ENCODE data around the gene RPL7L1. TPM values are rescaled to one million over a fixed set of nuclear protein-coding genes. Genes with fewer than 3 reads are reported as not detected.

RPL7L1 gene
- total RNA-seq, 4 donors from 2014 or later: 27.3 to 57.1 (median 43.4) TPM

DNA sequence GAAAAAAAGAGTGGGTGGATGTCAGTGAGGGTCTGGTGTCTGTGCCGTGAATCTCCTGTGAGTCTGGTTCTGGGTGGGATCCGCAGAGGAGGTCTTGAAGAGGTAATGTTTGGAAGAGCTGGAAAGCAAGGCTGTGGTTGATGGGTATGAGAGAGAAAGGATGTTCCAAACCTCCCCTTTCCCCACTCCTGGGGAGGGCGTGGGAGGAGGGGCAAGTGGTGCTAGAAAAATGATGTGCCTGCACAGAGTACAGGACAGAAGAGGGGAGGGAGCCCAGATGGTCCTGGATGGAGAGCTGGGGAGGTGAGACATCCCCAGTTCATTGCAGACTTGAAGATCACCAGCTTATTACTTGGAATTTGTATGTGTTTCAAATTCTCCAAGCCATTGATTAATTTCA is 53.0 kb downstream of the RPL7L1 start:
- in situ Hi-C loops (cut with MboI; ENCODE audit: low pct_ligation_motif_present in 1 of 4, low pct_unique_long_range_greater_than_20kb in 1 of 4, low sequenced_read_pairs in 3 of 4): no loop called here
- H3K4me3 ChIP-seq: no peak overlapping the region
- H3K27me3 ChIP-seq: no peaks in the 10 kb centered on the region
- peaks cover 16 to 45% (median 22%) of the 10 kb centered on the region in 4 donors for H3K4me1 ChIP-seq
- WGBS, 2 donors (ENCODE audit: low coverage in 1 of 2): 75 to 86% methylated on average over 2 to 3 of the region's 3 CpGs
- intact Hi-C loops (cut with DNase I; ENCODE audit: low total_unique reads): no loop called here
- no peak overlapping the region for H3K27ac ChIP-seq
- DNase-seq: no peak
- H3K9me3 ChIP-seq: no peaks in the 10 kb centered on the region
- H3K36me3 ChIP-seq: peaks cover 0 to 26% (median 5%) of the 10 kb centered on the region in 4 donors
- TF ChIP-seq POLR2A (IDR thresholded peaks at IDR 0.05): no peak

DNA sequence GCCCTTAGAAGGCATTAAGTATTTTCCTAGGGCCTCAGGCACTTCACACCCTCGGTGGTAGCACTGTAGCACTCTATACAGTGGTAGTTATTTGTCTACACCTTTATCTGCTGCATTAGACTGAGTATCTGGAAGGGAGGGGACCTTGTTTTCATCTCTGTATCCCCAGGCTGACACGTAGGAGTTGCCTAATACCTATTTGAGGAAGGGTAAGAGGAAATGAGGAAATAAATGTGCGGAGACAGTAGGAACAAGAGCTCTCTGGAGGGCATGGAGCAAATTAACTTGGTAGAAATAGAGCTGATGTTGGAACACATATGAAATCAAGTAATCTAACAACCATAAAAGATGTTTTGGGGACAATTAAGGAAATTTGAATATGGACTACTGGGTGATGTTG is 53.8 kb downstream of the RPL7L1 start:
- Histone ChIP-seq H3K4me3 (no peak overlapping the region), H3K36me3 (peaks cover 0 to 30% (median 9%) of the 10 kb centered on the region in 4 donors), H3K4me1 (peaks cover 16 to 41% (median 22%) of the 10 kb centered on the region in 4 donors), H3K27ac (no peak overlapping the region), H3K27me3 (no peaks in the 10 kb centered on the region), H3K9me3 (no peaks in the 10 kb centered on the region)
- WGBS, 2 donors (ENCODE audit: low coverage in 1 of 2): 53 to 86% methylated on average over 1 to 3 of the region's 3 CpGs
- no peak for TF ChIP-seq EP300 (IDR thresholded peaks at IDR 0.05; ENCODE audit: low read depth)
- TF ChIP-seq, protein P1, sequence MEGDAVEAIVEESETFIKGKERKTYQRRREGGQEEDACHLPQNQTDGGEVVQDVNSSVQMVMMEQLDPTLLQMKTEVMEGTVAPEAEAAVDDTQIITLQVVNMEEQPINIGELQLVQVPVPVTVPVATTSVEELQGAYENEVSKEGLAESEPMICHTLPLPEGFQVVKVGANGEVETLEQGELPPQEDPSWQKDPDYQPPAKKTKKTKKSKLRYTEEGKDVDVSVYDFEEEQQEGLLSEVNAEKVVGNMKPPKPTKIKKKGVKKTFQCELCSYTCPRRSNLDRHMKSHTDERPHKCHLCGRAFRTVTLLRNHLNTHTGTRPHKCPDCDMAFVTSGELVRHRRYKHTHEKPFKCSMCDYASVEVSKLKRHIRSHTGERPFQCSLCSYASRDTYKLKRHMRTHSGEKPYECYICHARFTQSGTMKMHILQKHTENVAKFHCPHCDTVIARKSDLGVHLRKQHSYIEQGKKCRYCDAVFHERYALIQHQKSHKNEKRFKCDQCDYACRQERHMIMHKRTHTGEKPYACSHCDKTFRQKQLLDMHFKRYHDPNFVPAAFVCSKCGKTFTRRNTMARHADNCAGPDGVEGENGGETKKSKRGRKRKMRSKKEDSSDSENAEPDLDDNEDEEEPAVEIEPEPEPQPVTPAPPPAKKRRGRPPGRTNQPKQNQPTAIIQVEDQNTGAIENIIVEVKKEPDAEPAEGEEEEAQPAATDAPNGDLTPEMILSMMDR (IDR thresholded peaks at IDR 0.05): no peak
- TF ChIP-seq POLR2AphosphoS5 (IDR thresholded peaks at IDR 0.05): no peak
- no peak for TF ChIP-seq POLR2A (IDR thresholded peaks at IDR 0.05)
- no peak for DNase-seq
- intact Hi-C loops (cut with DNase I; ENCODE audit: low total_unique reads) (no loop called here), in situ Hi-C loops (cut with MboI; ENCODE audit: low pct_ligation_motif_present in 1 of 4, low pct_unique_long_range_greater_than_20kb in 1 of 4, low sequenced_read_pairs in 3 of 4) (no loop called here)

DNA sequence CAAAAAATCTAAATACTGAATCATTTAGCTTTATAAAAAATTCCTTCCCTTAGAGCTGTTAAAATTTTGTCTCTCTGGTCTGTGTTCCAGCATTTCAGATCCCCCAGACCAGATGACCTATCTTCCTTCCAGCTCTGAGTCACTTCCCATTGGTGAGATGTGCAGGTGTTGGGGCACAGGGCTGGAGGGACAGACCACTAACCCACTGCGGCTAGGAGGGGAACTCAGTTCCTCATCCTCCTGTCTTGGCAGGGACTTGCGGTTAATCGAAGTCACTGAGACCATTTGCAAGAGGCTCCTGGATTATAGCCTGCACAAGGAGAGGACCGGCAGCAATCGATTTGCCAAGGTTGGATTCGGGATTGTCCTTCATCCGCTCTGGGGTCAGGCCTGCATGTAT is 55.9 kb downstream of the RPL7L1 start:
- Histone ChIP-seq H3K9me3 (no peaks in the 10 kb centered on the region), H3K27ac (no peak overlapping the region), H3K4me3 (no peak overlapping the region), H3K27me3 (no peaks in the 10 kb centered on the region), H3K4me1 (peaks cover 10 to 29% (median 12%) of the 10 kb centered on the region in 4 donors), H3K36me3 (peaks cover 0 to 30% (median 9%) of the 10 kb centered on the region in 4 donors)
- in situ Hi-C loops (cut with MboI; ENCODE audit: low pct_ligation_motif_present in 1 of 4, low pct_unique_long_range_greater_than_20kb in 1 of 4, low sequenced_read_pairs in 3 of 4) (no loop called here), intact Hi-C loops (cut with DNase I; ENCODE audit: low total_unique reads) (no loop called here)
- no peak for DNase-seq
- TF ChIP-seq POLR2A (IDR thresholded peaks at IDR 0.05): no peak
- TF ChIP-seq POLR2AphosphoS5 (IDR thresholded peaks at IDR 0.05): no peak
- TF ChIP-seq EP300 (IDR thresholded peaks at IDR 0.05; ENCODE audit: low read depth): no peak
- TF ChIP-seq, protein P1 (IDR thresholded peaks at IDR 0.05): no peak
- WGBS, 2 donors (ENCODE audit: low coverage in 1 of 2): 79% methylated on average over 7 of the region's 7 CpGs; no CpG with 5 or more reads in 1 of the 2 donors

DNA sequence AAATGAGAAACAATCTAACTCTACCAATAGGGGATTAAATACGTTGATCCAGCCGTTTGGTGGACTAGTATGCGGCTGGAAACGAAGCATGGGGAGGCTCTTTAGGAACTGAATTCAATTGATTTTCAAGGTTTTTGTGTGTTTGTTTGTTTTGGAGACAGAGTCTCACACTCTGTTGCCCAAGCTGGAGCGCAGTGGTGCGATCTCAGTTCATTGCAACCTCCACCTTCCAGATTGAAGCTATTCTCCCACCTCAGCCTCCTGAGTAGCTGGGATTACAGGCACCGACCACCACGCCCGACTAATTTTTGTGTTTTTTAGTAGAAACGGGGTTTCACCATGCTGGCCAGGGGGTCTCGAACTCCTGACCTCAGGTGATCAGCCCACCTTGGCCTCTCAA is 57.0 kb downstream of the RPL7L1 start:
- no peak overlapping the region for H3K27ac ChIP-seq
- no peaks in the 10 kb centered on the region for H3K9me3 ChIP-seq
- whole genome bisulfite sequencing, 2 donors (ENCODE audit: low coverage in 1 of 2): 89 to 98% methylated on average over 6 to 11 of the region's 11 CpGs
- peaks cover 0 to 30% (median 9%) of the 10 kb centered on the region in 4 donors for H3K36me3 ChIP-seq
- H3K4me3 ChIP-seq: no peak overlapping the region
- intact Hi-C loops (cut with DNase I; ENCODE audit: low total_unique reads) (no loop called here), in situ Hi-C loops (cut with MboI; ENCODE audit: low pct_ligation_motif_present in 1 of 4, low pct_unique_long_range_greater_than_20kb in 1 of 4, low sequenced_read_pairs in 3 of 4) (no loop called here)
- TF ChIP-seq POLR2AphosphoS5 (IDR thresholded peaks at IDR 0.05) (no peak), POLR2A (IDR thresholded peaks at IDR 0.05) (no peak), EP300 (IDR thresholded peaks at IDR 0.05; ENCODE audit: low read depth) (no peak)
- TF ChIP-seq, protein P1 (IDR thresholded peaks at IDR 0.05): no peak
- no peak for DNase-seq
- no peaks in the 10 kb centered on the region for H3K27me3 ChIP-seq
- peaks cover under 1 to 18% (median 2%) of the 10 kb centered on the region in 4 donors for H3K4me1 ChIP-seq

All from transverse colon (tissue), 4 donors.